Mucosa of descending colon (tissue), 3 donors: ENCODE measurements around the gene S100A12. TPM values are rescaled to one million over a fixed set of nuclear protein-coding genes. Genes with fewer than 3 reads are reported as not detected.

Source experiments
- ATAC-seq: fragments of 200-7000 bp; cut with Tn5 transposase; one replicate; pipeline ENCODE4 v1.9.1; 2020; ENCODE audit warnings: mild to moderate bottlenecking, moderate library complexity
- DNase-seq, 3 donors: peaks; one replicate each; pipeline ENCODE4 v3.0.0-alpha.2; 2020
- H3K36me3 ChIP-seq: fragments of 200-600 bp; one replicate; pipeline ENCODE4 v1.8.0; 2021; ENCODE audit warnings: low read depth, mild to moderate bottlenecking
- H3K4me1 ChIP-seq: fragments of 200-600 bp; one replicate; pipeline ENCODE4 v1.8.0; 2021; ENCODE audit warnings: low read depth, mild to moderate bottlenecking
- H3K4me3 ChIP-seq: fragments of 200-600 bp; one replicate; pipeline ENCODE4 v1.8.0; 2021; ENCODE audit warnings: mild to moderate bottlenecking
- H3K9me3 ChIP-seq: fragments of 200-600 bp; one replicate; pipeline ENCODE4 v1.8.0; 2021; ENCODE audit warnings: mild to moderate bottlenecking
- CTCF ChIP-seq: fragments of 200-600 bp; IDR thresholded peaks from one replicate; pipeline ENCODE4 v1.8.0; 2022; ENCODE audit warnings: antibody characterized with exemption, mild to moderate bottlenecking
- intact Hi-C, 2 donors: fragments of 100-400 bp; cut with DNase I in 1 of 2; cut with micrococcal nuclease in 1 of 2; formaldehyde crosslinking; loops; one replicate each; pipeline versions ENCODE4 v1.11.0 to v1.11.1; 2022; cut with DNase I, micrococcal nuclease
- total RNA-seq, 3 donors: library from RNA; stranded (reverse); fragmentation: NEBNext Ultra II Directional in 2 of 3; extraction: Animal tissue kit (Norgen Biotek cat#: 25700) in 2 of 3; gene quantifications; one replicate each; pipeline versions ENCODE4 v1.2.1 to v1.2.4, GENCODE V29; 2021 to 2023
- donor health status: DM: no; HTN: no; CAD: no; lungs with moderate emphysema.
- donor health status: DM: no; HTN: no; CAD: no.
- donor health status: DM: no; HTN: yes; CAD: no.

S100A12 gene
- total RNA-seq, 3 donors from 2014 or later = 0.87 to 1.5 TPM; not detected in 1

GRCh38 chr1:153360592-153361479 lies 14.6 kb downstream of the S100A12 start:
- DNase-seq (no peak), ATAC-seq (no peak)
- intact Hi-C loops = no loop called here
- Histone ChIP-seq H3K4me1 (no peaks in the 10 kb centered on the region), H3K36me3 (no peaks in the 10 kb centered on the region), H3K9me3 (no peaks in the 10 kb centered on the region), H3K4me3 (no peak overlapping the region)
- no peak for TF ChIP-seq CTCF

- H3K36me3 ChIP-seq = no peaks in the 10 kb centered on the region
- ATAC-seq = no peak
- no peaks in the 10 kb centered on the region for H3K4me1 ChIP-seq
- H3K4me3 ChIP-seq = no peak overlapping the region
- no peaks in the 10 kb centered on the region for H3K9me3 ChIP-seq
- TF ChIP-seq CTCF = no peak
- DNase-seq = no peak
- intact Hi-C loops = no loop called here
Observed at GRCh38 chr1:153360190-153360589, 15.2 kb downstream of the S100A12 start.

GRCh38 chr1:153359241-153359640 lies 16.2 kb downstream of the S100A12 start:
- no peak for TF ChIP-seq CTCF
- H3K36me3 ChIP-seq = no peaks in the 10 kb centered on the region
- ATAC-seq (no peak), DNase-seq (no peak)
- no peaks in the 10 kb centered on the region for H3K9me3 ChIP-seq
- intact Hi-C loops = loop anchor here in 1 of 2 donors (5.0 kb wide), 1 partner anchor 138 kb away; no protein-coding TSS in a partner anchor
- no peaks in the 10 kb centered on the region for H3K4me1 ChIP-seq
- no peak overlapping the region for H3K4me3 ChIP-seq

GRCh38 chr1:153358691-153358975 lies 16.8 kb downstream of the S100A12 start:
- intact Hi-C loops = loop anchor here in 1 of 2 donors (5.0 kb wide), 1 partner anchor 139 kb away; no protein-coding TSS in a partner anchor
- Histone ChIP-seq H3K36me3 (no peaks in the 10 kb centered on the region), H3K4me3 (no peak overlapping the region), H3K4me1 (no peaks in the 10 kb centered on the region), H3K9me3 (no peaks in the 10 kb centered on the region)
- ATAC-seq (no peak), DNase-seq (no peak)
- no peak for TF ChIP-seq CTCF

- intact Hi-C loops = loop anchor here in 1 of 2 donors (5.0 kb wide), 1 partner anchor 139 kb away; no protein-coding TSS in a partner anchor
- Histone ChIP-seq H3K9me3 (no peaks in the 10 kb centered on the region), H3K4me1 (no peaks in the 10 kb centered on the region), H3K36me3 (no peaks in the 10 kb centered on the region), H3K4me3 (no peak within 1 kb of the TSS)
- no peak for ATAC-seq
- TF ChIP-seq CTCF = no peak
- DNase-seq = no peak
Observed at GRCh38 chr1:153357853-153358690, 17.3 kb downstream of the S100A12 start, which contains the start of gene S100A9. S100A9 (plus strand) TSS chr1:153357854; CDS start chr1:153358284, 430 bp downstream.
